Measurements from ENCODE around the gene PTPRM. TPM values are rescaled to one million over a fixed set of nuclear protein-coding genes. Genes with fewer than 3 reads are reported as not detected.
A peak's percentile ranks its signal among the peaks of the same experiment; 100 is the strongest.

The PTPRM gene
- total and polyA plus RNA-seq, 12 donors: 31.7 to 116 (median 61.2) TPM

GRCh38 chr18:7637269-7637668 is 70.2 kb downstream of the PTPRM start:
- no peaks in the 10 kb centered on the region for H3K9me3 ChIP-seq (replicated peaks in 1 of 3)
- H3K36me3 ChIP-seq (replicated peaks in 1 of 2): no peaks in the 10 kb centered on the region
- no peaks in the 10 kb centered on the region for H3K27me3 ChIP-seq
- no peak for TF ChIP-seq POLR2A (IDR thresholded peaks at IDR 0.05)
- TF ChIP-seq, protein P1, sequence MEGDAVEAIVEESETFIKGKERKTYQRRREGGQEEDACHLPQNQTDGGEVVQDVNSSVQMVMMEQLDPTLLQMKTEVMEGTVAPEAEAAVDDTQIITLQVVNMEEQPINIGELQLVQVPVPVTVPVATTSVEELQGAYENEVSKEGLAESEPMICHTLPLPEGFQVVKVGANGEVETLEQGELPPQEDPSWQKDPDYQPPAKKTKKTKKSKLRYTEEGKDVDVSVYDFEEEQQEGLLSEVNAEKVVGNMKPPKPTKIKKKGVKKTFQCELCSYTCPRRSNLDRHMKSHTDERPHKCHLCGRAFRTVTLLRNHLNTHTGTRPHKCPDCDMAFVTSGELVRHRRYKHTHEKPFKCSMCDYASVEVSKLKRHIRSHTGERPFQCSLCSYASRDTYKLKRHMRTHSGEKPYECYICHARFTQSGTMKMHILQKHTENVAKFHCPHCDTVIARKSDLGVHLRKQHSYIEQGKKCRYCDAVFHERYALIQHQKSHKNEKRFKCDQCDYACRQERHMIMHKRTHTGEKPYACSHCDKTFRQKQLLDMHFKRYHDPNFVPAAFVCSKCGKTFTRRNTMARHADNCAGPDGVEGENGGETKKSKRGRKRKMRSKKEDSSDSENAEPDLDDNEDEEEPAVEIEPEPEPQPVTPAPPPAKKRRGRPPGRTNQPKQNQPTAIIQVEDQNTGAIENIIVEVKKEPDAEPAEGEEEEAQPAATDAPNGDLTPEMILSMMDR (IDR thresholded peaks at IDR 0.05): no peak
- 62 to 72% (median 65%) methylated on average over 2 of the region's 2 CpGs for WGBS, 4 donors
- DNase-seq: no peak
- no peak overlapping the region for H3K4me3 ChIP-seq
- H3K27ac ChIP-seq: no peak overlapping the region
- intact Hi-C loops (cut with DNase I): no loop called here
- no peaks in the 10 kb centered on the region for H3K4me1 ChIP-seq (replicated peaks in 1 of 2)

- Histone ChIP-seq H3K27me3 (no peaks in the 10 kb centered on the region), H3K4me3 (no peak overlapping the region), H3K36me3 (replicated peaks in 1 of 2) (no peaks in the 10 kb centered on the region), H3K4me1 (replicated peaks in 1 of 2) (no peaks in the 10 kb centered on the region), H3K9me3 (replicated peaks in 1 of 3) (no peaks in the 10 kb centered on the region), H3K27ac (no peak overlapping the region)
- intact Hi-C loops (cut with DNase I): no loop called here
- TF ChIP-seq, protein P1 (IDR thresholded peaks at IDR 0.05): no peak
- no peak for TF ChIP-seq POLR2A (IDR thresholded peaks at IDR 0.05)
- DNase-seq: no peak
Observed at GRCh38 chr18:7638321-7638720, 71.2 kb downstream of the PTPRM start.

- H3K4me1 ChIP-seq (replicated peaks in 1 of 2): peaks cover 0 to 7% of the 10 kb centered on the region in 2 donors
- WGBS, 4 donors: 84 to 88% (median 86%) methylated on average over 4 of the region's 4 CpGs
- no peaks in the 10 kb centered on the region for H3K36me3 ChIP-seq (replicated peaks in 1 of 2)
Observed at GRCh38 chr18:7641813-7642212, 74.7 kb downstream of the PTPRM start.

GRCh38 chr18:7642331-7642890 is 75.3 kb downstream of the PTPRM start:
- H3K4me1 ChIP-seq (replicated peaks in 1 of 2): peaks cover 0 to 7% of the 10 kb centered on the region in 2 donors
- no peak for DNase-seq
- TF ChIP-seq POLR2A (IDR thresholded peaks at IDR 0.05): no peak
- H3K27ac ChIP-seq: no peak overlapping the region
- H3K36me3 ChIP-seq (replicated peaks in 1 of 2): no peaks in the 10 kb centered on the region
- no peaks in the 10 kb centered on the region for H3K9me3 ChIP-seq (replicated peaks in 1 of 3)
- H3K27me3 ChIP-seq: no peaks in the 10 kb centered on the region
- no peak overlapping the region for H3K4me3 ChIP-seq
- WGBS, 4 donors: 80 to 83% (median 82%) methylated on average over 7 of the region's 7 CpGs
- intact Hi-C loops (cut with DNase I): loop anchor here in 1 of 2 donors (10.0 kb wide), 1 partner anchor 68 kb away; no protein-coding TSS in a partner anchor

More at GRCh38 chr18:7641813-7642212, 74.7 kb downstream of the PTPRM start:
- no peak for DNase-seq
- Histone ChIP-seq H3K4me3 (no peak overlapping the region), H3K9me3 (replicated peaks in 1 of 3) (no peaks in the 10 kb centered on the region), H3K27ac (no peak overlapping the region), H3K27me3 (no peaks in the 10 kb centered on the region)
- TF ChIP-seq, protein P1 (IDR thresholded peaks at IDR 0.05): no peak
- TF ChIP-seq POLR2A (IDR thresholded peaks at IDR 0.05): no peak
- intact Hi-C loops (cut with DNase I): loop anchor here in 1 of 2 donors (10.0 kb wide), 1 partner anchor 67 kb away; no protein-coding TSS in a partner anchor

- Histone ChIP-seq H3K4me1 (replicated peaks in 1 of 2) (peaks cover 0 to 7% of the 10 kb centered on the region in 2 donors), H3K9me3 (replicated peaks in 1 of 3) (no peaks in the 10 kb centered on the region), H3K36me3 (replicated peaks in 1 of 2) (no peaks in the 10 kb centered on the region), H3K27ac (no peak overlapping the region), H3K27me3 (no peaks in the 10 kb centered on the region), H3K4me3 (no peak overlapping the region)
- intact Hi-C loops (cut with DNase I): loop anchor here in 1 of 2 donors (10.0 kb wide), 1 partner anchor 71 kb away; no protein-coding TSS in a partner anchor
- TF ChIP-seq, protein P1 (IDR thresholded peaks at IDR 0.05): no peak
- peak; percentile 36 to 86 (median 60) for DNase-seq
- WGBS, 4 donors: 55 to 67% (median 61%) methylated on average over 1 of the region's 1 CpG
Observed at GRCh38 chr18:7645756-7646155, 78.6 kb downstream of the PTPRM start.
